ENCODE data around the gene OPN1SW. TPM values are rescaled to one million over a fixed set of nuclear protein-coding genes. Genes with fewer than 3 reads are reported as not detected.
A peak's percentile ranks its signal among the peaks of the same experiment; 100 is the strongest.

Gene OPN1SW
- total and polyA plus RNA-seq, 3 donors from 2014 or later = not detected

DNA sequence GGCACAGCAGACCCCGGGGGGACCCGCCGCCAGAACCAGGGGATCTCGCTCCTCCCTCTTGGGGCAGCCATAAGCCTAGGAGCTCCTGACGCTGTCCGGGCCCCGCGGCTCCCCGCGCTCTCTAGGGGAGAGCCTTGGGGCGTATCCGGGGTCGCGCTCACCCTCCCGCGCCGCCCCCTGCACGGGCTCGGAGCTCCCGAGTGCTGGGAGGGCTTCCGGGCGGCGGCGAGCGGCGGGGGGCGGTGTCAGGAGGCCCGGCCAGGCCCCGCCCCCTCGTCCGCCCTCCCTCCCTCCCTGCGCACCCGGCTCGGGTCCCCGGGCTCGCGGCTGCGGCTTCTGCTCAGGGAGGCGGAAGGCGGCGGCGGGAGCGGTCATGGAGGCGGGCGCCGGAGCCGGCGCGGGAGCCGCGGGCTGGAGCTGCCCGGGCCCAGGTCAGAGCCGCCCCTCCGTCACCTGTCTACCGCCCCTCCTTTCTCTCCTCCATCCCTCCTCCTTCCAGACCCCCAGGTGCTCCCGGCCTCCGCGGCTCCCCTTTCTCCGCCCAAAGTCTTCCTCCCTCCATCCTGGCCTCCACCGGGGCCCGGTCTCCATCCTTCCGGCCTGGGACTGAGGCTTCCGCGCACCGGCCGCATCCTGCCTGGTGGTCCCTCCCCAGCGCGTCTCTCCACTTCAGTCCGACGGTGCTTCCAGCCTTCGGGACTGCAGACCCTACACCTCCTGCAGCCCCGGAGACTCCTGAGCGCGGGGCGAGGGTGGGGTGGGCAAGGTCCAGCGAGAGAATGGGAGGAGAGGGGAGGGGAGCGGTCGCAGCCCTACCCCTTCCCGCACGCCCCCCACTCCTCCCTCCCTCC, 15.8 kb upstream of the OPN1SW start, which contains the start of gene CCDC136:
Gene CCDC136, plus strand, starts transcription at position 848 of the 851 bp plus-strand sequence. CDS start 444 bp downstream, outside the sequence.
- Histone ChIP-seq H3K9me3 (no peaks in the 10 kb centered on the region), H3K27me3 (no peaks in the 10 kb centered on the region), H3K27ac (no peak within 1 kb of the TSS), H3K4me3 (peak within 1 kb of the TSS; percentile 66 to 73), H3K4me1 (peaks cover 7% of the 10 kb centered on the region), H3K36me3 (ENCODE audit: low read depth, missing control alignments) (no peaks in the 10 kb centered on the region)
- 1% methylated on average over 38 to 73 of the region's 80 CpGs for WGBS, 2 donors
- intact Hi-C loops (cut with DNase I; ENCODE audit: low total_unique reads) = no loop called here
- DNase-seq = peak; percentile 70
- TF ChIP-seq, protein P1, sequence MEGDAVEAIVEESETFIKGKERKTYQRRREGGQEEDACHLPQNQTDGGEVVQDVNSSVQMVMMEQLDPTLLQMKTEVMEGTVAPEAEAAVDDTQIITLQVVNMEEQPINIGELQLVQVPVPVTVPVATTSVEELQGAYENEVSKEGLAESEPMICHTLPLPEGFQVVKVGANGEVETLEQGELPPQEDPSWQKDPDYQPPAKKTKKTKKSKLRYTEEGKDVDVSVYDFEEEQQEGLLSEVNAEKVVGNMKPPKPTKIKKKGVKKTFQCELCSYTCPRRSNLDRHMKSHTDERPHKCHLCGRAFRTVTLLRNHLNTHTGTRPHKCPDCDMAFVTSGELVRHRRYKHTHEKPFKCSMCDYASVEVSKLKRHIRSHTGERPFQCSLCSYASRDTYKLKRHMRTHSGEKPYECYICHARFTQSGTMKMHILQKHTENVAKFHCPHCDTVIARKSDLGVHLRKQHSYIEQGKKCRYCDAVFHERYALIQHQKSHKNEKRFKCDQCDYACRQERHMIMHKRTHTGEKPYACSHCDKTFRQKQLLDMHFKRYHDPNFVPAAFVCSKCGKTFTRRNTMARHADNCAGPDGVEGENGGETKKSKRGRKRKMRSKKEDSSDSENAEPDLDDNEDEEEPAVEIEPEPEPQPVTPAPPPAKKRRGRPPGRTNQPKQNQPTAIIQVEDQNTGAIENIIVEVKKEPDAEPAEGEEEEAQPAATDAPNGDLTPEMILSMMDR (IDR thresholded peaks at IDR 0.05) = no peak
- no peak for TF ChIP-seq POLR2A (IDR thresholded peaks at IDR 0.05)

DNA sequence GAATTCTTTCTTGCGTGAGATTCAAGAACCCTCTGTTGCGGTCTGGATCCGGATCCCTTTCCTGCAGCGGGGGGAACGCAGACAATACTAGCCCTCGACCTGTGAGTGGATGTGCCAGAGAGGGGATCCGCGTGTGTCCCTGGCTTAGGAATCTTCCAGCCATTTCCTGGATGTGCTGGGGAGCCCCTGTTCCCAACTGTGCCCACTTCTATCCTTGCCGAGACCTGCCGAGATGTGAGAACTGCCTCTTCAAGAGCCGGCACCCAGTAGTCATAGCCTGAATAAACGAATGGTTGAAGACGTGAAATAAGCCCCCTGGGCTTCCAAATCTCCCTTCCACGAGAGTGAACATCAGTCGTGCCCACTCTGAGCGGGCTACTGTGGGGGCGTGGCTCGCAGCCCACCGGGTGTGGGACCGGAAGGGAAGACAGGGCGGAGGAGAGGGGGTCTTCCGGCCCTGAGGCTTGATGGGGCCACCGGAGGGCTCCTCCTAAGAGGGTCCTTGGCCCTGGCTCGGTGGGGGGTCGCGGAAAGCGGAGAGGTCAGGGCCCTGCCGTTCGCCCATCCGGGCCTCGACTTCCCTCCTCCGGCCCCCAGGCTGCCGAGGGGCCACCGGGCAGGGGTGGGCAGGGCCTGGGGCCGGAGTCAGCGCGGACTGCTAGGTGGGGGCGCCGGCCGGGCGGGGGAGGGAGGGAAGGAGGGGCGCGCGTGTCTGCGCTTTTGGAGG, 14.9 kb upstream of the OPN1SW start:
- WGBS, 2 donors = 18 to 22% methylated on average over 23 to 45 of the region's 45 CpGs
- peak overlapping the region; percentile 66 to 73 for H3K4me3 ChIP-seq
- no peak for DNase-seq
- no peak overlapping the region for H3K27ac ChIP-seq
- H3K27me3 ChIP-seq = no peaks in the 10 kb centered on the region
- peaks cover 7% of the 10 kb centered on the region for H3K4me1 ChIP-seq
- TF ChIP-seq, protein P1 (IDR thresholded peaks at IDR 0.05) = no peak
- no peak for TF ChIP-seq POLR2A (IDR thresholded peaks at IDR 0.05)
- intact Hi-C loops (cut with DNase I; ENCODE audit: low total_unique reads) = no loop called here
- H3K36me3 ChIP-seq (ENCODE audit: low read depth, missing control alignments) = no peaks in the 10 kb centered on the region
- no peaks in the 10 kb centered on the region for H3K9me3 ChIP-seq

DNA sequence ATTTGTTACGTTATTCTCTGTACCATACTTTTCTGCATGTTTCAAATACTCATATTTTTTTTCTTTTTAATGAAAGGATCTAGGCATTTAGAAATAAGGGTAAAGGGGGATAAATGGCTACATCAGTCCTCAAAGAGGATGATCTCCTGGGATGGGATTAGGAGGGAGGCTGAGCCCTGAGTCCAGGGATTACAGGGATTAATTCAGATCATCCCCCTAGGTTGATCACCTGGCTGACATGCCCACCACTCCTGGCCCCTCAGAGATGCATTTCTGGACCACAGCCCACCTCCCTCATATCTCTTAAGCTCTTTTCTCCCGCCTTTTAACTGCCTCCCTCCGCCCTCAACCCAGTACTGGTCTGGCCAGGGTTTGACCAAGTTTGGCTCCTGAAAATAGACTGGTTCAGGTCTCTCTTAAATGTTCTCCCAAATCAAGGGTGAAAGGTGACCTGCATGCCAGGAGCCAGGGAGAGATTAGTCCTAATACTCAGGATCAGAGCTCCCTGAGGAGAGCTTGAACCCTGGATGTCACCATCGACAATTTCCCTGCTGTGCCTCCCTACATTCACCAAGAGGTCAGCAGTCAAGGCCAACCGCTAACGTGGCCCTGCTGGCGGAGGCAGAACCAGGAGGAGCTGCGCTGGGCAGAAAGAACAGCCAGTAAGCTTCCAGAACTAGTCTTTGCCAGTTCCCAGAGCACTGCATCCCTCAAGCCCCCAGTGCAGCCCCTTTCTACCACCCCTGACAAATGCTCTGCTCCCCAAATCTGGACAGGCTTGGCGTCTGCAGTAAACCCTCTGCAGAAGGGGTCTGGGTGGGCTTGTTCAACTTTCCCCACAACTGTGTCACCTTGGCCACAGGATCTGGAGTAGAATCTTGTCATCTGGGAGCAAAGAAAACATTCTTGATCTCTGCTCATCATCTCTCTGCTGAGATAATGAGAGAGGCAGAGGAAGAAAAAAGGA, 13.1 kb upstream of the OPN1SW start:
- Histone ChIP-seq H3K27ac (no peak overlapping the region), H3K9me3 (no peaks in the 10 kb centered on the region), H3K4me3 (no peak overlapping the region), H3K4me1 (peaks cover 7% of the 10 kb centered on the region), H3K36me3 (ENCODE audit: low read depth, missing control alignments) (no peaks in the 10 kb centered on the region), H3K27me3 (no peaks in the 10 kb centered on the region)
- TF ChIP-seq POLR2A (IDR thresholded peaks at IDR 0.05) = no peak
- TF ChIP-seq, protein P1 (IDR thresholded peaks at IDR 0.05) = no peak
- intact Hi-C loops (cut with DNase I; ENCODE audit: low total_unique reads) = no loop called here
- DNase-seq = peak; percentile 32
- WGBS, 2 donors = 56 to 71% methylated on average over 8 to 9 of the region's 9 CpGs

DNA sequence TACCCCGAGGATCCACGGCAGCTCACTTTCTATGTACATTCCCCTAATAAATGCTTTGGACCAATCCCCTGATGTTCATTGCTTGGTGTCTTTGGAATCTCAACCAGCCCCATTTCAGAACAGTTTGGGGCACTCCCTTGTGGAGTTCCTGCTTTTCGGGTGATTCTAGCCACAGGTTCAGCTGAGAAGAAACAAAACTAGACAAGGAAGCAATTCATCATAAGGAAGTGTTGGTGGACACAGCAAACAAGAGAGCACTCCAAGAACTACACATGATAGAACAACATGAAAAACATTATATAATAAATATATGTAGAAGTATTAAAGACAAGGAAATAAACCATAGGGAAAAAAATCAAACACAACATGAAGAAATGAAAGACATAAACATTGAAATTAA, 10.1 kb upstream of the OPN1SW start:
- no peak overlapping the region for H3K27ac ChIP-seq
- no peak for DNase-seq

More for the DNA sequence above, 10.1 kb upstream of the OPN1SW start:
- Histone ChIP-seq H3K36me3 (ENCODE audit: low read depth, missing control alignments) (no peaks in the 10 kb centered on the region), H3K4me1 (no peaks in the 10 kb centered on the region), H3K4me3 (no peak overlapping the region), H3K27me3 (no peaks in the 10 kb centered on the region), H3K9me3 (no peaks in the 10 kb centered on the region)
- intact Hi-C loops (cut with DNase I; ENCODE audit: low total_unique reads) = no loop called here
- 90 to 95% methylated on average over 3 of the region's 3 CpGs for WGBS, 2 donors
- no peak for TF ChIP-seq POLR2A (IDR thresholded peaks at IDR 0.05)
- TF ChIP-seq, protein P1 (IDR thresholded peaks at IDR 0.05) = no peak

Data from testis (tissue), 3 donors.